ENCODE measurements around the gene C15orf39. TPM values are rescaled to one million over a fixed set of nuclear protein-coding genes. Genes with fewer than 3 reads are reported as not detected.

C15orf39 gene
- total and polyA plus RNA-seq, 2 of the 13 experiments (the other 11 are each of a cell fraction or from before 2014, with no cell fraction given), result 6.2 to 13.5 TPM

- no peak for TF ChIP-seq ARID3A (IDR thresholded peaks at IDR 0.05; ENCODE audit: low read depth, low read length)
- no peak for TF ChIP-seq CREBL2 (CRISPR knock-in tag; IDR thresholded peaks at IDR 0.05; ENCODE audit: borderline replicate concordance)
- TF ChIP-seq PATZ1 (CRISPR knock-in tag; IDR thresholded peaks at IDR 0.05), result no peak
- no peak for TF ChIP-seq HNRNPH1 (optimal IDR thresholded peaks at IDR 0.05; ENCODE audit: low read depth, low read length)
- TF ChIP-seq ARID5B (CRISPR knock-in tag; IDR thresholded peaks at IDR 0.05), result no peak
- no peak for TF ChIP-seq HBP1 (CRISPR knock-in tag; IDR thresholded peaks at IDR 0.05; ENCODE audit: low read depth)
- TF ChIP-seq SKI (IDR thresholded peaks at IDR 0.05; ENCODE audit: partially characterized antibody), result no peak
- TF ChIP-seq ZSCAN30 (CRISPR knock-in tag; IDR thresholded peaks at IDR 0.05), result no peak
- TF ChIP-seq SMARCC2 (IDR thresholded peaks at IDR 0.05), result no peak
- 0 out of 2 replicates have a peak, but pooled peaks have one; percentile 25 for TF ChIP-seq TFE3 (CRISPR knock-in tag; IDR thresholded peaks at IDR 0.05)
- 0 out of 2 replicates have a peak, but pooled peaks have one; percentile 30 for TF ChIP-seq ZNF292 (CRISPR knock-in tag; IDR thresholded peaks at IDR 0.05; ENCODE audit: borderline replicate concordance, low read depth)
- no peak for TF ChIP-seq ZNF383 (CRISPR knock-in tag; IDR thresholded peaks at IDR 0.05; ENCODE audit: borderline replicate concordance)
- no peak; the same call in 1 of the 2 replicates for TF ChIP-seq POGZ (CRISPR knock-in tag; IDR thresholded peaks at IDR 0.05)
- TF ChIP-seq GABPA (IDR thresholded peaks at IDR 0.05; ENCODE audit: low read depth, low read length), result no peak
- TF ChIP-seq GABPA (CRISPR knock-in tag; IDR thresholded peaks at IDR 0.05; ENCODE audit: low read depth), result peak; percentile 14; the same call in 1 of the 2 replicates
These were observed 2.9 kb upstream of the C15orf39 start (continued) for GRCh38 chr15:75198560-75199356.

All from HepG2 (cell line).